Stimulated activated naive CD4-positive, alpha-beta T cell (primary cell): ENCODE results near the gene SERPINA10.

Experiments used
- DNase-seq, 6 experiments: peaks; one replicate each; lab custom pipeline; 2025; lab: John Stamatoyannopoulos, UW

The SERPINA10 gene

GRCh38 chr14:94292872-94293577 lies at the start of gene SERPINA10:
Gene SERPINA10 (minus strand): TSS chr14:94293268. CDS start chr14:94290593, 2,675 bp downstream.
- no peak for DNase-seq

GRCh38 chr14:94342334-94342934 lies 49.4 kb upstream of the SERPINA10 start:
- no peak for DNase-seq

GRCh38 chr14:94341656-94342333 lies 48.7 kb upstream of the SERPINA10 start:
- DNase-seq = no peak

GRCh38 chr14:94340533-94340932 lies 47.5 kb upstream of the SERPINA10 start:
- DNase-seq = no peak

- no peak for DNase-seq
Observed at GRCh38 chr14:94338023-94338422, 45.0 kb upstream of the SERPINA10 start.

GRCh38 chr14:94337274-94337673 lies 44.2 kb upstream of the SERPINA10 start:
- DNase-seq = no peak

GRCh38 chr14:94334872-94335271 lies 41.8 kb upstream of the SERPINA10 start:
- DNase-seq = no peak

GRCh38 chr14:94332587-94332986 lies 39.5 kb upstream of the SERPINA10 start:
- DNase-seq = no peak

- no peak for DNase-seq
Observed at GRCh38 chr14:94332063-94332583, 39.1 kb upstream of the SERPINA10 start.

GRCh38 chr14:94331462-94331861 lies 38.4 kb upstream of the SERPINA10 start:
- no peak for DNase-seq

GRCh38 chr14:94330857-94331256 lies 37.8 kb upstream of the SERPINA10 start:
- no peak for DNase-seq

GRCh38 chr14:94330432-94330831 lies 37.4 kb upstream of the SERPINA10 start:
- DNase-seq = no peak

- no peak for DNase-seq
Observed at GRCh38 chr14:94329857-94330256, 36.8 kb upstream of the SERPINA10 start.

- DNase-seq = no peak
Observed at GRCh38 chr14:94328196-94328595, 35.1 kb upstream of the SERPINA10 start.

GRCh38 chr14:94322648-94323570 lies 29.8 kb upstream of the SERPINA10 start, which contains the start of gene SERPINA6:
Gene SERPINA6 (minus strand): TSS chr14:94323336. CDS start chr14:94314648, 8,688 bp downstream.
- no peak for DNase-seq

- DNase-seq = no peak
Observed at GRCh38 chr14:94321421-94322271, 28.6 kb upstream of the SERPINA10 start.

GRCh38 chr14:94320243-94320642 lies 27.2 kb upstream of the SERPINA10 start:
- DNase-seq = no peak

GRCh38 chr14:94317259-94317658 lies 24.2 kb upstream of the SERPINA10 start:
- no peak for DNase-seq

- no peak for DNase-seq
Observed at GRCh38 chr14:94316692-94317091, 23.6 kb upstream of the SERPINA10 start.

- DNase-seq = no peak
Observed at GRCh38 chr14:94314890-94315289, 21.8 kb upstream of the SERPINA10 start.
